ENCODE measurements around the gene TTL. TPM values are rescaled to one million over a fixed set of nuclear protein-coding genes. Genes with fewer than 3 reads are reported as not detected.

Gene TTL
- total RNA-seq, 1 donor from 2014 or later: 81.3 TPM

DNA sequence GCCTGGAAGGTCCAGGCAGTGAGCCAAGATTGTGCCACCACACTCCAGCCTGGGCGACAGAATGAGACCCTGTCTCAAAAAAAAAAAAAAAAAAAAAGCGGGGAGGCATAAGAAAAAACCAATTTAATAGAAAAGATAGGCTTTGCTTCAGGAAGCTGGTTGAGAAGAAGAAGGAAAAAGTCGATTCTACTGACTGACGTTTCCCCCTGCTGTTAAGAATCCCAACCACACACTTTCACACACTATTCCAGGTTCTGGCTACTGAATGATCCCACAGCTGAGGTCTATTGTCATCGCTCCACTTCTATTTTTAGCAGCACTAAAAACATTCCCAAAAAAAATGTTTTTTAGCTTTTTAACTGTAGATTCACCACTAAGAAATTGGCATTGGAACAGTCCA lies 95.8 kb downstream of the TTL start:
- H3K36me3 Mint-ChIP-seq: peaks cover 18% of the 10 kb centered on the region
- no peak overlapping the region for H3K27ac Mint-ChIP-seq
- no peak overlapping the region for H3K27ac ChIP-seq
- peaks cover 4% of the 10 kb centered on the region for H3K36me3 ChIP-seq
- H3K4me3 ChIP-seq: no peak overlapping the region
- no peaks in the 10 kb centered on the region for H3K79me2 ChIP-seq (ENCODE audit: low read depth)
- no peak for TF ChIP-seq EZH2 (IDR thresholded peaks at IDR 0.05)
- TF ChIP-seq, protein P1, sequence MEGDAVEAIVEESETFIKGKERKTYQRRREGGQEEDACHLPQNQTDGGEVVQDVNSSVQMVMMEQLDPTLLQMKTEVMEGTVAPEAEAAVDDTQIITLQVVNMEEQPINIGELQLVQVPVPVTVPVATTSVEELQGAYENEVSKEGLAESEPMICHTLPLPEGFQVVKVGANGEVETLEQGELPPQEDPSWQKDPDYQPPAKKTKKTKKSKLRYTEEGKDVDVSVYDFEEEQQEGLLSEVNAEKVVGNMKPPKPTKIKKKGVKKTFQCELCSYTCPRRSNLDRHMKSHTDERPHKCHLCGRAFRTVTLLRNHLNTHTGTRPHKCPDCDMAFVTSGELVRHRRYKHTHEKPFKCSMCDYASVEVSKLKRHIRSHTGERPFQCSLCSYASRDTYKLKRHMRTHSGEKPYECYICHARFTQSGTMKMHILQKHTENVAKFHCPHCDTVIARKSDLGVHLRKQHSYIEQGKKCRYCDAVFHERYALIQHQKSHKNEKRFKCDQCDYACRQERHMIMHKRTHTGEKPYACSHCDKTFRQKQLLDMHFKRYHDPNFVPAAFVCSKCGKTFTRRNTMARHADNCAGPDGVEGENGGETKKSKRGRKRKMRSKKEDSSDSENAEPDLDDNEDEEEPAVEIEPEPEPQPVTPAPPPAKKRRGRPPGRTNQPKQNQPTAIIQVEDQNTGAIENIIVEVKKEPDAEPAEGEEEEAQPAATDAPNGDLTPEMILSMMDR (IDR thresholded peaks at IDR 0.05): peak; percentile 24
- H3F3A ChIP-seq (ENCODE audit: low read depth): peaks cover 3% of the 10 kb centered on the region
- no peak overlapping the region for H3K4me3 Mint-ChIP-seq
- DNase-seq (ENCODE audit: low spot score): peak; percentile 16
- H3K4me2 ChIP-seq: no peak overlapping the region
- H3K9ac ChIP-seq: no peak overlapping the region
- no peaks in the 10 kb centered on the region for H3K4me1 ChIP-seq
- H4K20me1 ChIP-seq (ENCODE audit: low read depth): peaks cover 3% of the 10 kb centered on the region
- H3K9me3 ChIP-seq (ENCODE audit: low read depth): no peaks in the 10 kb centered on the region
- H3K4me1 Mint-ChIP-seq: peaks cover 2% of the 10 kb centered on the region
- H3K27me3 Mint-ChIP-seq (ENCODE audit: insufficient read depth, low read depth): no peaks in the 10 kb centered on the region
- H2AFZ ChIP-seq (replicated peaks): no peak overlapping the region
- H3K27me3 ChIP-seq: no peaks in the 10 kb centered on the region
- H3K9me3 Mint-ChIP-seq: no peaks in the 10 kb centered on the region

DNA sequence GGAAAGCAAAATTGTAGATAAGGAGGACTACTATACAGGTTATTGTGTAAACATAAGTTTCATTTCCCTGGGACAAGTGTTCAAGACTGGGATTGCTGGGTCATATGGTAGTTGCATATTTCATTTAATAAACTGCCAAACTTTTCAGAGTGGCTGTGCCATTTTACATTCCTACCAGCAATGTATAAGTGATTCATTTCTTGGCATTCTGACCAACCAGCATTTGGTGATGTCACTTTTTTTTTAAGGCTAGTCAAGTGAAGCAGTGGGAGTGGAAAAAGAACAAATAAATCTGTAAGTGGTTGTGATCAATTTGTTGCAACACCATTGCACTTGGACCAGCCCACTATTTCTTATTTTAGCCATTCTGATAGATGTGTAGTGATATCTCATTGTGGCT lies 97.3 kb downstream of the TTL start:
- Mint-ChIP-seq H3K4me1 (peaks cover 8% of the 10 kb centered on the region), H3K4me3 (no peak overlapping the region)

DNA sequence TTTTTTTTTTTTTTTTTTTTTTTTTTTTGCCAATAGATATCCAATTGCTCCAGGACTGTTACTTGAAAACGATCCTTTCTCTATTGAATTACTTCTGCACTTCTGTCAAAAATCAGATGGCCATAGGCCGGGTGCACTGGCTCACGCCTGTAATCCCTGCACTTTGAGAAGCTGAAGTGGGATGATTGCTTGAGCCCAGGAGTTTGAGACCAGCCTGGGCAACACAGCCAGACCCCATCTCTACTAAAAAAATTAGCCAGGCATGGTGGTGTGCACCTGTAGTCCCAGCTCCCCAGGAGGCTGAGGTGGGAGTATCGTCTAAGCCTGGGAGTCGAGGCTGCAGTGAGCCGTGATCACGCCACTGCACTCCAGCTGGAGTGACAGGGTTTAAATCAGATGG lies 98.1 kb downstream of the TTL start:
- H3F3A ChIP-seq (ENCODE audit: low read depth): peaks cover 25% of the 10 kb centered on the region
- no peaks in the 10 kb centered on the region for H3K27me3 ChIP-seq
- H4K20me1 ChIP-seq (ENCODE audit: low read depth): peaks cover 3% of the 10 kb centered on the region
- Mint-ChIP-seq H3K27ac (no peak overlapping the region), H3K27me3 (ENCODE audit: insufficient read depth, low read depth) (peaks cover 4% of the 10 kb centered on the region), H3K4me3 (no peak overlapping the region), H3K4me1 (peaks cover 13% of the 10 kb centered on the region), H3K36me3 (peaks cover 12% of the 10 kb centered on the region), H3K9me3 (no peaks in the 10 kb centered on the region)
- peaks cover 7% of the 10 kb centered on the region for H3K4me1 ChIP-seq
- H3K79me2 ChIP-seq (ENCODE audit: low read depth): peaks cover 4% of the 10 kb centered on the region
- no peak overlapping the region for H3K4me3 ChIP-seq
- H3K27ac ChIP-seq: no peak overlapping the region
- H3K4me2 ChIP-seq: no peak overlapping the region
- no peak for DNase-seq (ENCODE audit: low spot score)
- no peak overlapping the region for H2AFZ ChIP-seq (replicated peaks)
- no peaks in the 10 kb centered on the region for H3K9me3 ChIP-seq (ENCODE audit: low read depth)
- peaks cover 4% of the 10 kb centered on the region for H3K36me3 ChIP-seq
- H3K9ac ChIP-seq: no peak overlapping the region
- TF ChIP-seq, protein P1 (IDR thresholded peaks at IDR 0.05): no peak
- no peak for TF ChIP-seq EZH2phosphoT487 (IDR thresholded peaks at IDR 0.05)
- TF ChIP-seq EZH2 (IDR thresholded peaks at IDR 0.05): no peak

More for the DNA sequence above, 97.3 kb downstream of the TTL start:
- TF ChIP-seq EZH2phosphoT487 (IDR thresholded peaks at IDR 0.05) (no peak), EZH2 (IDR thresholded peaks at IDR 0.05) (no peak)
- TF ChIP-seq, protein P1 (IDR thresholded peaks at IDR 0.05): no peak
- H3K36me3 Mint-ChIP-seq: peaks cover 17% of the 10 kb centered on the region
- H3K27me3 ChIP-seq: no peaks in the 10 kb centered on the region
- peaks cover 4% of the 10 kb centered on the region for H3K79me2 ChIP-seq (ENCODE audit: low read depth)
- DNase-seq (ENCODE audit: low spot score): no peak
- peaks cover 4% of the 10 kb centered on the region for H3K4me1 ChIP-seq
- H3F3A ChIP-seq (ENCODE audit: low read depth): peaks cover 17% of the 10 kb centered on the region
- H3K27me3 Mint-ChIP-seq (ENCODE audit: insufficient read depth, low read depth): no peaks in the 10 kb centered on the region
- peaks cover 4% of the 10 kb centered on the region for H3K36me3 ChIP-seq
- H3K4me3 ChIP-seq: no peak overlapping the region
- no peaks in the 10 kb centered on the region for H3K9me3 Mint-ChIP-seq
- no peak overlapping the region for H3K27ac ChIP-seq
- no peak overlapping the region for H2AFZ ChIP-seq (replicated peaks)
- H3K9ac ChIP-seq: no peak overlapping the region
- H4K20me1 ChIP-seq (ENCODE audit: low read depth): peaks cover 3% of the 10 kb centered on the region
- H3K27ac Mint-ChIP-seq: no peak overlapping the region
- no peaks in the 10 kb centered on the region for H3K9me3 ChIP-seq (ENCODE audit: low read depth)
- no peak overlapping the region for H3K4me2 ChIP-seq
